T-helper 2 cell treated with Interferon-gamma antibody and Interleukin-4, amounts not matched to agents 5 μg/mL and 100 μg/mL, for 36 hours (primary cell): ENCODE measurements around the gene ASTL.

Source experiments
- DNase-seq: peaks from one replicate; pipeline ENCODE4 v3.0.0; 2021; ENCODE audit warnings: low spot score
- H3K27ac Mint-ChIP-seq: one replicate; pipeline ENCODE4 v1.8.0; 2021; ENCODE audit warnings: mild to moderate bottlenecking, mixed read lengths
- H3K27me3 Mint-ChIP-seq: one replicate; pipeline ENCODE4 v1.8.0; 2021; ENCODE audit warnings: low read depth, mixed read lengths
- H3K36me3 Mint-ChIP-seq: one replicate; pipeline ENCODE4 v1.8.0; 2021; ENCODE audit warnings: low read depth, mixed read lengths
- H3K4me1 Mint-ChIP-seq: one replicate; pipeline ENCODE4 v1.8.0; 2021; ENCODE audit warnings: low read depth, mixed read lengths
- H3K4me3 Mint-ChIP-seq: one replicate; pipeline ENCODE4 v1.8.0; 2022; ENCODE audit warnings: mild to moderate bottlenecking, moderate library complexity, mixed read lengths
- H3K9me3 Mint-ChIP-seq: one replicate; pipeline ENCODE4 v1.8.0; 2021; ENCODE audit warnings: mixed read lengths

The ASTL gene

GRCh38 chr2:96121414-96121813, 16.9 kb downstream of the ASTL start:
- no peak overlapping the region for H3K27ac Mint-ChIP-seq
- no peak for DNase-seq
- H3K4me1 Mint-ChIP-seq = peaks cover 11% of the 10 kb centered on the region
- no peaks in the 10 kb centered on the region for H3K9me3 Mint-ChIP-seq
- peaks cover 29% of the 10 kb centered on the region for H3K27me3 Mint-ChIP-seq
- no peak overlapping the region for H3K4me3 Mint-ChIP-seq
- no peaks in the 10 kb centered on the region for H3K36me3 Mint-ChIP-seq

- H3K27me3 Mint-ChIP-seq = peaks cover 29% of the 10 kb centered on the region
- H3K36me3 Mint-ChIP-seq = no peaks in the 10 kb centered on the region
- DNase-seq = no peak
These were observed 17.3 kb downstream of the ASTL start for GRCh38 chr2:96120991-96121390.

GRCh38 chr2:96120091-96120720, 18.1 kb downstream of the ASTL start:
- no peak for DNase-seq
- H3K36me3 Mint-ChIP-seq = no peaks in the 10 kb centered on the region
- H3K27ac Mint-ChIP-seq = no peak overlapping the region
- peaks cover 36% of the 10 kb centered on the region for H3K27me3 Mint-ChIP-seq
- no peaks in the 10 kb centered on the region for H3K9me3 Mint-ChIP-seq
- peaks cover 14% of the 10 kb centered on the region for H3K4me1 Mint-ChIP-seq
- no peak overlapping the region for H3K4me3 Mint-ChIP-seq

More at GRCh38 chr2:96120991-96121390, 17.3 kb downstream of the ASTL start:
- H3K4me3 Mint-ChIP-seq = no peak overlapping the region
- no peak overlapping the region for H3K27ac Mint-ChIP-seq
- no peaks in the 10 kb centered on the region for H3K9me3 Mint-ChIP-seq
- H3K4me1 Mint-ChIP-seq = peaks cover 11% of the 10 kb centered on the region

DNA sequence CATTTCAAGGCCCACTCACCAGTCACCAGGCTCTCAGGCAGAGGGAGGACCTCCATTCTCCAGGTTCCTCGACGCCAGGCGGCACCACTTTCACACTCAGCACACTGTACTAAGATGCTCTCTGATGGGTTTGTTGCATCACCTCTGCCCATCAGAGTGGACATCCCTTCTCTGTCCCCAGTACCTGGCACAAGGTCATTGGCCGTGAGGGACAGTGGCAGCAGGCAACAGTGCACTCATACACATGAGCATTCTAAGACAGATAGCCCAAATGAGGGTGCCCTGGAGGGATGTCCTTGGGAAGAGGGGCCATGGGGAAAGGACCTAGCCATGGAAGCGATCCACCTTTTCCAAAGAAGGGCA, 18.9 kb downstream of the ASTL start:
- peaks cover 14% of the 10 kb centered on the region for H3K4me1 Mint-ChIP-seq
- H3K27ac Mint-ChIP-seq = no peak overlapping the region
- no peaks in the 10 kb centered on the region for H3K9me3 Mint-ChIP-seq
- peaks cover 41% of the 10 kb centered on the region for H3K27me3 Mint-ChIP-seq
- no peak overlapping the region for H3K4me3 Mint-ChIP-seq
- H3K36me3 Mint-ChIP-seq = no peaks in the 10 kb centered on the region
- no peak for DNase-seq

DNA sequence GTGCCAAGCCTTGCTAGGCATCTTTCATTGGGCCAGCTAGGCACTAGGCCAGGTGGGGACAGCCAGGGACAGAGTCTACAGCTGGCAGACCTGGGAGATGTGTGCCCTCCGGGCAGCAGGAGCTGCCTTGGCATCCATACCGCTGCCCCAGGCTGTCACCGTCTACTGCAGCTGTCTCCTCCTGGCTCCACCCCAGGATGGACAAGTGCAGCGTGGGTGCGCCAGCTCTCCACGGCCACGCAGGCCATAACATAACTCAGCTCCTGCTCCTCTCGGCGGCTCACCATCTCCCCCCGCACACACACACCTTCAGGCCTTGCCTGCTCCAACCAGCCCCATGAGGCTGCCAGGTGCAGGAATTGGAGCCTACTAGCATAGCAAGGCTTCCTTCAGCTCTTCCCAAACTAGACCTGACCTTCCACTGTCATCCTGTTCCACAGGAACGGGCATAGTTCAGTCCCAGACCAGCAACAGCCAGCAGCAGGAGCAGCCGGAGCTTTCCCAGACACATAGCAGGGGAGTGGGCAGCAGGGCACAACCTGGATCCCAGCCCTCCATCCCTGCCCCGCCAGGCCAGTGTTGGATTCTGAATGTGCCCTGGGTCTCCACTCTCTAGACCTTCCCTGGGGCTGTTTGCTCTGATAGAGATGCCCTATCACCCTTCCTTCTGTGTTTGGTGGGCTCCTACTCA, 19.5 kb downstream of the ASTL start:
- Mint-ChIP-seq H3K9me3 (no peaks in the 10 kb centered on the region), H3K4me3 (peak overlapping the region; percentile 4), H3K27me3 (peaks cover 41% of the 10 kb centered on the region), H3K4me1 (peaks cover 14% of the 10 kb centered on the region), H3K27ac (no peak overlapping the region), H3K36me3 (no peaks in the 10 kb centered on the region)
- no peak for DNase-seq

- H3K9me3 Mint-ChIP-seq = no peaks in the 10 kb centered on the region
- H3K4me1 Mint-ChIP-seq = peaks cover 14% of the 10 kb centered on the region
- no peaks in the 10 kb centered on the region for H3K36me3 Mint-ChIP-seq
- H3K27me3 Mint-ChIP-seq = peaks cover 41% of the 10 kb centered on the region
- no peak for DNase-seq
- no peak overlapping the region for H3K27ac Mint-ChIP-seq
- H3K4me3 Mint-ChIP-seq = peak overlapping the region; percentile 60
These were observed 20.4 kb downstream of the ASTL start for GRCh38 chr2:96117701-96118588.

GRCh38 chr2:96116879-96117533, 21.3 kb downstream of the ASTL start:
- Mint-ChIP-seq H3K4me3 (peak overlapping the region; percentile 36), H3K27me3 (peaks cover 41% of the 10 kb centered on the region), H3K4me1 (peaks cover 14% of the 10 kb centered on the region), H3K27ac (no peak overlapping the region), H3K36me3 (no peaks in the 10 kb centered on the region), H3K9me3 (no peaks in the 10 kb centered on the region)
- peak; percentile 63 for DNase-seq

DNA sequence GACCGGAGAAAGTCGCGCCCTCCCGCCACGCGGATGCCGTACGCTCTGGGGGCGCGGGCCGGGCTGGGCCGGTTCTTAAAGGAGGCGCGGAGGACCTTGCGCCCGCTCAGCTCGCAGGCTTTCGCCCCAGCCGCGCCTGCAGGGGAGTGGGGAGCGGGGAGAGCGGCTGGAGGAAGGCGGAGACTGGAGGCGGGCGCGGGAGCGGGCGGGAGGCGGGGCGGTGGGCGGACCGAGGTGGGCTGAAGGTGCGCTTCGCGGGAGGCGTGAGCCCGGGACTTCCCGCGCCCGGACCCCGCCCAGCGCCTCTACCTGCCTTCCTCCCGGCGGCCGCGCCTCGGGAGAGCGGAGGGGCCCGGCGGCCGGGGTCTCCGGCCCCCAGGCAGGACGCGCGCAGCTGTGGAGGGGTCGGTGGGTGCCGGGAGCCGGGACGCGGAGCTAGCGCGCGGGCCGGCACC, 21.9 kb downstream of the ASTL start, which contains the start of gene ADRA2B:
TSS of gene ADRA2B (minus strand) at position 148 of the 455 bp plus-strand sequence. CDS start 422 bp downstream, outside the sequence.
- Mint-ChIP-seq H3K36me3 (no peaks in the 10 kb centered on the region), H3K4me3 (peak within 1 kb of the TSS; percentile 83), H3K9me3 (no peaks in the 10 kb centered on the region), H3K27ac (no peak within 1 kb of the TSS), H3K4me1 (peaks cover 14% of the 10 kb centered on the region), H3K27me3 (peaks cover 39% of the 10 kb centered on the region)
- peak; percentile 61 for DNase-seq

DNA sequence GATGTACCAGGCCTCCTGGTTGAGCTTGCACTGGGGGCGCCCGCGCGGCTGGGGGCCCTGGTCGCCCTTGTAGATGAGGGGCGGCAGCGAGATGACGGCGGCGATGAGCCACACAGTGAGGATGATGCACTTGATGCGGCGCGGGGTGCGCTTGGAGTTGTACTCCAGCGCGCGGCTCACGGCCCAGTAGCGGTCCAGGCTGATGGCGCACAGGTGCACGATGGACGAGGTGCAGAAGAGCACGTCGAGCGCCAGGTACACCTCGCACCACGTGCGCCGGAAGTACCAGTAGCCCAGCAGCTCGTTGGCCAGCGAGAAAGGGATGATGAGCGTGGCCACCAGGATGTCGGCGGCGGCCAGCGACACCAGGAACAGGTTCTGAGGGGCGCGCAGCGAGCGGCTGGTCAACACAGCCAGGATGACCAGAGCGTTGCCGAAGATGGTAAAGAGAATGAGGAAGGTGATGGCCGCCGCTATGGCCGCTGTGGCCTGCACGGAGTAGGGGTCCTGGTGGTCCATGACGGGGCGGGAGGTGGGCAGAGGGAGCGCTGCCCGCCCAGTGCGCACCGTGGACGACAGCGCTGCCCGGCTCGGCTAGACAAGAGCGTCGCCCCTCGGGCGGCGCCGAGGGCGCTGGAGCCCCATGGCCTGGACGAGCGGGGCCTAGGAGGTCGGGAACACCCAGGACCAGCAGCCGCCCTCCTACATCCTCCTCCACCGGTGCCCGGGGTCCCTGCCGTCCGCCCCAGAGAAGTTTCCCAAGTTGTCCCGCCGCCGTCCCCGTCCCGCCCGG, 22.5 kb downstream of the ASTL start:
- H3K9me3 Mint-ChIP-seq = no peaks in the 10 kb centered on the region
- H3K27ac Mint-ChIP-seq = no peak overlapping the region
- H3K4me1 Mint-ChIP-seq = peaks cover 14% of the 10 kb centered on the region
- peak overlapping the region; percentile 83 for H3K4me3 Mint-ChIP-seq
- peaks cover 33% of the 10 kb centered on the region for H3K27me3 Mint-ChIP-seq
- no peaks in the 10 kb centered on the region for H3K36me3 Mint-ChIP-seq
- no peak for DNase-seq

- peaks cover 7% of the 10 kb centered on the region for H3K4me1 Mint-ChIP-seq
- peaks cover 25% of the 10 kb centered on the region for H3K27me3 Mint-ChIP-seq
- no peaks in the 10 kb centered on the region for H3K9me3 Mint-ChIP-seq
- peak overlapping the region; percentile 83 for H3K4me3 Mint-ChIP-seq
- no peak overlapping the region for H3K27ac Mint-ChIP-seq
- no peak for DNase-seq
- no peaks in the 10 kb centered on the region for H3K36me3 Mint-ChIP-seq
These were observed 23.3 kb downstream of the ASTL start for GRCh38 chr2:96114903-96115581.

DNA sequence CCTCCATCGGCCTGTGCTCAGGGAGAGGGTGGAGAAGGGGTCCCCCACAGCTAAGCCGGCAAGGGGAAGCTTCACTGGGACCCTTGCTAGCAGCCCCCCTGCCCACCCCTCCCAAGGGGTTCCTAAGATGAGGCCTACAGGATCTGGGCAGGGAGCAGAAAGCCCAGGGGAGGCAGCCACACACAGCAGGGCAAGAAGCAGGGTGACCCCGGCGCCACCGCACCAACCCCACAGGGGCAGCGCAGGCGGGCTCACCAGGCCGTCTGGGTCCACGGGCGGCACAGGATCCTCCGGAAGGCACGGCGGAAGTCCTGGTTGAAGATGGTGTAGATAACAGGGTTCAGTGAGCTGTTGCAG, 23.8 kb downstream of the ASTL start:
- H3K4me1 Mint-ChIP-seq = peaks cover 6% of the 10 kb centered on the region
- H3K4me3 Mint-ChIP-seq = no peak overlapping the region
- no peak overlapping the region for H3K27ac Mint-ChIP-seq
- H3K36me3 Mint-ChIP-seq = no peaks in the 10 kb centered on the region
- H3K9me3 Mint-ChIP-seq = no peaks in the 10 kb centered on the region
- peaks cover 21% of the 10 kb centered on the region for H3K27me3 Mint-ChIP-seq
- DNase-seq = no peak

DNA sequence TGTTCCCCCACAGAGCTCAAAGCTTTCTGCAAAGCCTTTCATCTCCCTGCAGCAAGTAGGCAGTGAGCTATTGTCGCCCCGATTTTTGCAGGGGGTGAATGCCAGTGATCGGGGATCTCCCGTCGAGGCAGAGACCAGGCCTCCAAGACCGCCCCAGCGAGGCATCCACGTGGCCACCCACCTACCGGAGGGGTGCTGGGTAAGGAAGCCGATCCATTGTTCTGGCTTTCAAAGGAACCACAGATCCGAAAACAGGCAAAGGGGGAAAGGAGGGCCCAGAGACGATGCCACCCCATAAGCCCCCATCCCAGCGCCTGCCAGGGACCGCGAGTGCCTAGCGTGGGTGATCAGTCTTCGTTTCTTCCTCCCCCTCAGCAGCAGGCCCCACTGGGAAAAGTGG, 24.4 kb downstream of the ASTL start:
- Mint-ChIP-seq H3K27ac (no peak overlapping the region), H3K4me3 (no peak overlapping the region), H3K27me3 (peaks cover 16% of the 10 kb centered on the region), H3K9me3 (no peaks in the 10 kb centered on the region), H3K36me3 (no peaks in the 10 kb centered on the region), H3K4me1 (peaks cover 6% of the 10 kb centered on the region)
- DNase-seq = no peak

- DNase-seq = no peak
- Mint-ChIP-seq H3K4me1 (peaks cover 6% of the 10 kb centered on the region), H3K4me3 (no peak overlapping the region), H3K36me3 (no peaks in the 10 kb centered on the region), H3K27ac (no peak overlapping the region), H3K27me3 (peaks cover 13% of the 10 kb centered on the region), H3K9me3 (no peaks in the 10 kb centered on the region)
These were observed 25.0 kb downstream of the ASTL start for GRCh38 chr2:96113367-96113677.
